Endothelial cell of umbilical vein (primary cell): ENCODE data around the gene PLXNC1. TPM values are rescaled to one million over a fixed set of nuclear protein-coding genes. Genes with fewer than 3 reads are reported as not detected.

Experiments used
- BruUV-seq: library from RNA; stranded (reverse); fragments of 400-500 nt; replicated peaks from 2 replicates; lab custom pipeline; 2021; lab: Mats Ljungman, UMichigan
- CTCF ChIA-PET: fragments of 300-600, 350-600 bp; sonication (Branson Sonifier 250); formaldehyde crosslinking; loops from one replicate; lab custom pipeline; 2021; ENCODE audit warnings: antibody characterized with exemption, inconsistent platforms; lab: Charles Lee
- POLR2A ChIA-PET: fragments of 300-600, 350-600 bp; sonication (Branson Sonifier 250); formaldehyde crosslinking; loops from one replicate; lab custom pipeline; 2021; ENCODE audit warnings: antibody characterized with exemption, inconsistent platforms; lab: Charles Lee
- DNase-seq: peaks from one replicate; pipeline ENCODE4 v3.0.0-alpha.2; 2011; ENCODE audit warnings: low read depth, low spot score
- FAIRE-seq: peaks from 2 replicates; lab custom pipeline; 2011; peaks lifted over from hg19 to GRCh38; lab: Jason Lieb, UNC
- H2AFZ ChIP-seq: 2 replicates; pipeline ENCODE4 v1.6.0; 2012; ENCODE audit warnings: low read depth, low read length, control low read depth, inconsistent platforms
- H3K27ac ChIP-seq: 2 replicates; pipeline ENCODE4 v1.5.1; 2011; ENCODE audit warnings: low read depth, mild to moderate bottlenecking, control low read depth, low read length, moderate library complexity; ENCODE audit not compliant: insufficient read depth
- H3K27me3 ChIP-seq, 2 experiments: 2 replicates each; pipeline versions ENCODE4 v1.6.0 to v1.6.1; 2011; ENCODE audit warnings: low read length in 2 of 2, mixed read lengths in 1 of 2; ENCODE audit not compliant: control insufficient read depth in 2 of 2, insufficient read depth in 2 of 2
- H3K36me3 ChIP-seq, 2 experiments: 2 replicates in 1 of 2; 3 replicates in 1 of 2; pipeline ENCODE4 v1.5.1; 2011; ENCODE audit warnings: low read length in 2 of 2, mild to moderate bottlenecking in 1 of 2, moderate library complexity in 1 of 2; ENCODE audit not compliant: control insufficient read depth in 2 of 2, insufficient read depth in 2 of 2; ENCODE audit errors: extremely low read depth in 1 of 2
- H3K4me1 ChIP-seq: 3 replicates; pipeline ENCODE4 v1.5.1; 2011; ENCODE audit warnings: mild to moderate bottlenecking, low read length; ENCODE audit not compliant: control insufficient read depth, insufficient read depth; ENCODE audit errors: extremely low read depth
- H3K4me2 ChIP-seq: 2 replicates; pipeline ENCODE4 v1.6.1; 2011; ENCODE audit warnings: low read length, control low read depth, mixed read lengths; ENCODE audit not compliant: insufficient read depth
- H3K4me3 ChIP-seq, 3 experiments: fragments of 200-600 bp in 1 of 3; sonication (generic), shearing (Covaris generic) in 1 of 3; replicated peaks in 1 of 3; 2 replicates each; pipeline ENCODE4 v1.5.1; 2011 to 2016; ENCODE audit warnings: control low read depth in 3 of 3, low read length in 3 of 3, mild to moderate bottlenecking in 2 of 3, inconsistent platforms in 1 of 3, low read depth in 1 of 3, moderate library complexity in 1 of 3; ENCODE audit not compliant: insufficient read depth in 1 of 3
- H3K79me2 ChIP-seq: 2 replicates; pipeline ENCODE4 v1.6.0; 2012; ENCODE audit warnings: low read length, inconsistent platforms; ENCODE audit not compliant: control insufficient read depth, insufficient read depth
- H3K9ac ChIP-seq: replicated peaks from 2 replicates; pipeline ENCODE3; 2011; ENCODE audit warnings: low read length, control low read depth; ENCODE audit not compliant: insufficient read depth; ENCODE audit errors: extremely low read depth
- H3K9me1 ChIP-seq: replicated peaks from 3 replicates; pipeline ENCODE4 v1.6.0; 2011; ENCODE audit warnings: mild to moderate bottlenecking, low read length; ENCODE audit not compliant: control insufficient read depth, insufficient read depth; ENCODE audit errors: extremely low read depth
- H3K9me3 ChIP-seq: replicated peaks from 2 replicates; pipeline ENCODE4 v1.5.1; 2012; ENCODE audit warnings: low read length, inconsistent platforms; ENCODE audit not compliant: control insufficient read depth, insufficient read depth
- H4K20me1 ChIP-seq: replicated peaks from 2 replicates; pipeline ENCODE3; 2011; ENCODE audit warnings: mild to moderate bottlenecking, low read length; ENCODE audit not compliant: control insufficient read depth, insufficient read depth; ENCODE audit errors: extremely low read depth
- EZH2 ChIP-seq: IDR thresholded peaks from 2 replicates; pipeline ENCODE4 v1.6.1; 2012; ENCODE audit warnings: borderline replicate concordance, low read depth, mild to moderate bottlenecking, moderate library complexity, low read length, inconsistent platforms; ENCODE audit not compliant: severe bottlenecking
- FOS ChIP-seq: IDR thresholded peaks from 2 replicates; pipeline ENCODE4 v1.6.1; 2011; ENCODE audit warnings: mild to moderate bottlenecking, low read length, moderate library complexity, borderline replicate concordance; ENCODE audit not compliant: insufficient read depth
- GATA2 ChIP-seq: IDR thresholded peaks from 2 replicates; pipeline ENCODE4 v1.7.0; 2011; ENCODE audit warnings: low read depth, mild to moderate bottlenecking, moderate library complexity, mixed read lengths, low read length; ENCODE audit not compliant: insufficient read length, insufficient read depth
- JUN ChIP-seq: IDR thresholded peaks from 2 replicates; pipeline ENCODE4 v1.6.1; 2011; ENCODE audit warnings: borderline replicate concordance, low read depth; ENCODE audit not compliant: insufficient read length, insufficient read depth
- MYC ChIP-seq: IDR thresholded peaks from one replicate; pipeline ENCODE4 v1.6.1; 2011; ENCODE audit warnings: mild to moderate bottlenecking, low read depth, low read length
- POLR2A ChIP-seq: IDR thresholded peaks from 2 replicates; pipeline ENCODE4 v1.6.1; 2012; ENCODE audit warnings: low read depth, mild to moderate bottlenecking, control low read depth, low read length
- POLR2AphosphoS5 ChIP-seq: IDR thresholded peaks from 2 replicates; pipeline ENCODE4 v1.6.1; 2012; ENCODE audit warnings: low read depth, mild to moderate bottlenecking, control low read depth, low read length, moderate library complexity; ENCODE audit not compliant: insufficient read depth
- dilution Hi-C: fragments of 300-500 bp; cut with MboI; formaldehyde crosslinking; loops from one replicate; pipeline ENCODE4 v1.15.0; 2019; ENCODE audit warnings: low sequenced_read_pairs; ENCODE audit not compliant: extremely low pct_ligation_motif_present
- intact Hi-C: fragments of 100-400 bp; cut with micrococcal nuclease; formaldehyde crosslinking; loops from one replicate; pipeline ENCODE4 v1.10.0; 2022
- polyA plus RNA-seq, 4 experiments: library from polyadenylated mRNA; depleted of rRNA in 3 of 4; stranded (reverse) in 3 of 4; unstranded in 1 of 4; fragments of >200 nt; gene quantifications; 2 replicates each; pipeline versions ENCODE4 v1.2.1 to v1.2.3, GENCODE V29; 2011 to 2012; ENCODE audit warnings: missing spikeins in 1 of 4
- total RNA-seq: library from RNA; stranded (reverse); gene quantifications from 2 replicates; pipeline ENCODE4 v1.2.3, GENCODE V29; 2021
- TF ChIP-seq, protein P1 (sequence below), 2 donors: IDR thresholded peaks; 1 replicate in 1 of 2; 2 replicates in 1 of 2; pipeline ENCODE4 v1.5.1; 2011; ENCODE audit warnings: low read length in 2 of 2, mild to moderate bottlenecking in 2 of 2, moderate library complexity in 2 of 2, control low read depth in 1 of 2, inconsistent platforms in 1 of 2, low read depth in 1 of 2; ENCODE audit not compliant: insufficient read depth in 1 of 2; ENCODE audit errors: extremely low read depth in 1 of 2
- TF ChIP-seq, protein P2 (sequence below): IDR thresholded peaks from 2 replicates; pipeline ENCODE4 v1.6.1; 2011; ENCODE audit not compliant: insufficient read depth, insufficient read length

The PLXNC1 gene
- total and polyA plus RNA-seq, 2 donors (not counting 3 experiments of a cell fraction or from before 2014, with no cell fraction given), result 0.04 TPM; not detected in 1

DNA sequence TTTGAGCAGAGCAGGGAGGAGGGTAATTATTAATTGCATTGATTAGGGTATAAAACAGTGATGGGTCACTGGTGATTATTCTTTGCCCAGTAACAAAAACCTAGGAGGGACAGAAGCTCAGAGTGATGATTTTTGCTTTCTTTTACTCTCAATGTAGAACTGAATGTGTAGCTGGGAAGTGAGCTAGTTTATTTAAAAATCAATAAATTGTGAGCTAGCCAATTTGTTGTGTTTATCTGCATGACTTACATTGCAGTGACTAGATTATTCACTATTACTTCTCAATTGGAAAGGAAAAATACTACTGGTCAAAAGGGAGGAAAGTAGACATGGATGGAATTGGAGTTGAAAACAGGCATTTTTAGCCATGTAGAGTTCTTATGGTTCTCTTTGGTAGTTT, 107.1 kb downstream of the PLXNC1 start:
- no peak overlapping the region for H2AFZ ChIP-seq
- H3K79me2 ChIP-seq, result no peaks in the 10 kb centered on the region
- ChIA-PET POLR2A (no interaction called here), CTCF (no interaction called here)
- FAIRE-seq, result no peak
- no TSS peak for BruUV-seq
- no peak overlapping the region for H3K4me3 ChIP-seq
- H3K4me1 ChIP-seq, result no peaks in the 10 kb centered on the region
- no peaks in the 10 kb centered on the region for H4K20me1 ChIP-seq
- dilution Hi-C loops (no loop called here), intact Hi-C loops (no loop called here)
- no peak overlapping the region for H3K27ac ChIP-seq
- TF ChIP-seq MYC (no peak), GATA2 (no peak), FOS (no peak), POLR2A (no peak), EZH2 (no peak), POLR2AphosphoS5 (no peak), JUN (no peak)
- TF ChIP-seq, protein P1, sequence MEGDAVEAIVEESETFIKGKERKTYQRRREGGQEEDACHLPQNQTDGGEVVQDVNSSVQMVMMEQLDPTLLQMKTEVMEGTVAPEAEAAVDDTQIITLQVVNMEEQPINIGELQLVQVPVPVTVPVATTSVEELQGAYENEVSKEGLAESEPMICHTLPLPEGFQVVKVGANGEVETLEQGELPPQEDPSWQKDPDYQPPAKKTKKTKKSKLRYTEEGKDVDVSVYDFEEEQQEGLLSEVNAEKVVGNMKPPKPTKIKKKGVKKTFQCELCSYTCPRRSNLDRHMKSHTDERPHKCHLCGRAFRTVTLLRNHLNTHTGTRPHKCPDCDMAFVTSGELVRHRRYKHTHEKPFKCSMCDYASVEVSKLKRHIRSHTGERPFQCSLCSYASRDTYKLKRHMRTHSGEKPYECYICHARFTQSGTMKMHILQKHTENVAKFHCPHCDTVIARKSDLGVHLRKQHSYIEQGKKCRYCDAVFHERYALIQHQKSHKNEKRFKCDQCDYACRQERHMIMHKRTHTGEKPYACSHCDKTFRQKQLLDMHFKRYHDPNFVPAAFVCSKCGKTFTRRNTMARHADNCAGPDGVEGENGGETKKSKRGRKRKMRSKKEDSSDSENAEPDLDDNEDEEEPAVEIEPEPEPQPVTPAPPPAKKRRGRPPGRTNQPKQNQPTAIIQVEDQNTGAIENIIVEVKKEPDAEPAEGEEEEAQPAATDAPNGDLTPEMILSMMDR (IDR thresholded peaks at IDR 0.05; ENCODE audit: extremely low read depth in 1 of 2, insufficient read depth in 1 of 2, low read depth in 1 of 2, low read length in 2 of 2), result no peak
- TF ChIP-seq, protein P2, sequence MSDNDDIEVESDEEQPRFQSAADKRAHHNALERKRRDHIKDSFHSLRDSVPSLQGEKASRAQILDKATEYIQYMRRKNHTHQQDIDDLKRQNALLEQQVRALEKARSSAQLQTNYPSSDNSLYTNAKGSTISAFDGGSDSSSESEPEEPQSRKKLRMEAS, result no peak
- H3K9ac ChIP-seq, result no peak overlapping the region
- no peak for DNase-seq
- no peaks in the 10 kb centered on the region for H3K36me3 ChIP-seq
- H3K9me1 ChIP-seq, result no peaks in the 10 kb centered on the region
- H3K4me2 ChIP-seq, result no peak overlapping the region
- peaks cover under 1 to 2% of the 10 kb centered on the region in 2 experiments for H3K27me3 ChIP-seq
- H3K9me3 ChIP-seq, result no peaks in the 10 kb centered on the region
